Trophoblast cell (in vitro differentiated cells and primary cell): ENCODE measurements around the gene PEX10.

Experiments
- DNase-seq, 2 donors: peaks; one replicate each; pipeline ENCODE4 v3.0.0-alpha.2; 2016
- H2AFZ ChIP-seq: 2 replicates; pipeline ENCODE4 v1.6.1; 2013; ENCODE audit warnings: low read length, moderate library complexity, mild to moderate bottlenecking; ENCODE audit not compliant: insufficient read depth, poor library complexity
- H2AK5ac ChIP-seq: 2 replicates; pipeline ENCODE4 v1.6.1; 2013; ENCODE audit warnings: mild to moderate bottlenecking, low read length
- H2BK120ac ChIP-seq: 2 replicates; pipeline ENCODE4 v1.6.1; 2013; ENCODE audit warnings: low read length, mild to moderate bottlenecking, moderate library complexity; ENCODE audit not compliant: insufficient read depth, poor library complexity
- H2BK12ac ChIP-seq: 2 replicates; pipeline ENCODE4 v1.6.1; 2013; ENCODE audit warnings: mild to moderate bottlenecking, low read length, moderate library complexity
- H2BK5ac ChIP-seq: 2 replicates; pipeline ENCODE4 v1.6.1; 2013; ENCODE audit warnings: low read length, low read depth, moderate library complexity, mild to moderate bottlenecking; ENCODE audit not compliant: poor library complexity
- H3K14ac ChIP-seq: 2 replicates; pipeline ENCODE4 v1.6.1; 2013; ENCODE audit warnings: mild to moderate bottlenecking, low read length
- H3K18ac ChIP-seq: 2 replicates; pipeline ENCODE4 v1.6.1; 2013; ENCODE audit warnings: mild to moderate bottlenecking, low read length
- H3K23ac ChIP-seq: 2 replicates; pipeline ENCODE4 v1.6.1; 2013; ENCODE audit warnings: low read length
- H3K27ac ChIP-seq: 2 replicates; pipeline ENCODE4 v1.5.1; 2013; ENCODE audit warnings: low read depth, mild to moderate bottlenecking, inconsistent platforms, low read length, moderate library complexity
- H3K27me3 ChIP-seq: 2 replicates; pipeline ENCODE4 v1.6.1; 2013; ENCODE audit warnings: inconsistent platforms, mild to moderate bottlenecking, low read length, moderate library complexity; ENCODE audit not compliant: insufficient read depth
- H3K36me3 ChIP-seq, 2 experiments: 1 replicate in 1 of 2; 2 replicates in 1 of 2; pipeline ENCODE4 v1.6.1; 2013; ENCODE audit warnings: low read length in 2 of 2, mild to moderate bottlenecking in 2 of 2, moderate library complexity in 1 of 2; ENCODE audit not compliant: insufficient read depth in 2 of 2, control insufficient read depth in 1 of 2
- H3K4ac ChIP-seq: 2 replicates; pipeline ENCODE4 v1.6.1; 2013; ENCODE audit warnings: low read depth, mild to moderate bottlenecking, low read length, moderate library complexity
- H3K4me1 ChIP-seq, 2 experiments: 1 replicate in 1 of 2; 2 replicates in 1 of 2; pipeline ENCODE4 v1.6.1; 2013; ENCODE audit warnings: low read length in 2 of 2, mild to moderate bottlenecking in 2 of 2, moderate library complexity in 1 of 2; ENCODE audit not compliant: insufficient read depth in 2 of 2, control insufficient read depth in 1 of 2
- H3K4me2 ChIP-seq: 2 replicates; pipeline ENCODE4 v1.6.1; 2013; ENCODE audit warnings: inconsistent platforms, mild to moderate bottlenecking, low read length, moderate library complexity
- H3K4me3 ChIP-seq: 2 replicates; pipeline ENCODE4 v1.5.1; 2013; ENCODE audit warnings: mild to moderate bottlenecking, low read depth, low read length, inconsistent platforms
- H3K79me1 ChIP-seq: one replicate; pipeline ENCODE4 v1.6.1; 2013; ENCODE audit warnings: low read length
- H3K79me2 ChIP-seq: 2 replicates; pipeline ENCODE4 v1.6.1; 2013; ENCODE audit warnings: low read length, mild to moderate bottlenecking; ENCODE audit not compliant: control insufficient read depth, insufficient read depth, poor library complexity
- H3K9ac ChIP-seq: 2 replicates; pipeline ENCODE4 v1.6.1; 2013; ENCODE audit warnings: mild to moderate bottlenecking, low read length
- H3K9me3 ChIP-seq: 2 replicates; pipeline ENCODE4 v1.6.1; 2013; ENCODE audit warnings: low read depth, mild to moderate bottlenecking, control low read depth, inconsistent platforms, low read length; ENCODE audit not compliant: insufficient read depth
- H4K12ac ChIP-seq: 2 replicates; pipeline ENCODE4 v1.6.1; 2013; ENCODE audit warnings: low read depth, mild to moderate bottlenecking, low read length, moderate library complexity
- H4K8ac ChIP-seq: 2 replicates; pipeline ENCODE4 v1.6.1; 2013; ENCODE audit warnings: low read depth, mild to moderate bottlenecking, low read length, moderate library complexity
- H4K91ac ChIP-seq: one replicate; pipeline ENCODE4 v1.6.1; 2013; ENCODE audit warnings: low read depth, mild to moderate bottlenecking, low read length, moderate library complexity
- WGBS: extraction: QIAGEN DNeasy Blood & Tissue Kit; methylation state at CpG from one replicate; pipeline ENCODE4 v1.1.7; 2013; ENCODE audit warnings: missing lambda C conversion rate; ENCODE audit not compliant: insufficient read length, insufficient coverage; ENCODE audit errors: extremely low coverage; 5-methylcytosine and 5-hydroxymethylcytosine counted together

PEX10 gene

GRCh38 chr1:2384941-2385481 lies 27.4 kb downstream of the PEX10 start:
- no peaks in the 10 kb centered on the region for H3K79me1 ChIP-seq
- H4K91ac ChIP-seq, result no peak overlapping the region
- H3K79me2 ChIP-seq, result no peaks in the 10 kb centered on the region
- no peak overlapping the region for H3K27ac ChIP-seq
- no peak overlapping the region for H4K8ac ChIP-seq
- no peak overlapping the region for H3K4me3 ChIP-seq
- no peak overlapping the region for H2BK12ac ChIP-seq
- H3K14ac ChIP-seq, result no peak overlapping the region
- H2BK5ac ChIP-seq, result no peak overlapping the region
- H3K36me3 ChIP-seq, result peaks cover 4 to 10% of the 10 kb centered on the region in 2 experiments
- no peaks in the 10 kb centered on the region for H3K4me1 ChIP-seq
- no peak overlapping the region for H2AFZ ChIP-seq
- DNase-seq, result no peak
- no peak overlapping the region for H4K12ac ChIP-seq
- H2BK120ac ChIP-seq, result no peak overlapping the region
- no peaks in the 10 kb centered on the region for H3K27me3 ChIP-seq
- H3K9me3 ChIP-seq, result no peaks in the 10 kb centered on the region
- WGBS, result no CpG with 5 or more reads among the region's 41 CpGs
- H3K9ac ChIP-seq, result no peak overlapping the region
- H3K4me2 ChIP-seq, result no peak overlapping the region
- no peak overlapping the region for H3K4ac ChIP-seq
- H2AK5ac ChIP-seq, result no peak overlapping the region
- H3K18ac ChIP-seq, result no peak overlapping the region
- no peak overlapping the region for H3K23ac ChIP-seq

GRCh38 chr1:2384130-2384860 lies 28.1 kb downstream of the PEX10 start:
- Histone ChIP-seq H3K27ac (no peak overlapping the region), H2BK12ac (no peak overlapping the region), H3K36me3 (peaks cover 4 to 10% of the 10 kb centered on the region in 2 experiments), H2BK5ac (no peak overlapping the region), H3K79me1 (no peaks in the 10 kb centered on the region), H4K12ac (no peak overlapping the region), H3K9me3 (no peaks in the 10 kb centered on the region), H3K18ac (no peak overlapping the region), H2AK5ac (no peak overlapping the region), H3K4me1 (no peaks in the 10 kb centered on the region), H3K23ac (no peak overlapping the region), H3K4me3 (no peak overlapping the region), H2BK120ac (no peak overlapping the region), H3K14ac (no peak overlapping the region), H3K9ac (no peak overlapping the region), H3K4me2 (no peak overlapping the region), H3K4ac (no peak overlapping the region), H2AFZ (no peak overlapping the region), H3K27me3 (no peaks in the 10 kb centered on the region), H4K8ac (no peak overlapping the region), H3K79me2 (no peaks in the 10 kb centered on the region), H4K91ac (no peak overlapping the region)
- WGBS, result no CpG with 5 or more reads among the region's 21 CpGs
- DNase-seq, result no peak

GRCh38 chr1:2383576-2383975 lies 28.8 kb downstream of the PEX10 start:
- Histone ChIP-seq H2AK5ac (no peak overlapping the region), H3K4ac (no peak overlapping the region), H3K9me3 (no peaks in the 10 kb centered on the region), H3K36me3 (peaks cover 4 to 10% of the 10 kb centered on the region in 2 experiments), H2BK12ac (no peak overlapping the region), H3K4me1 (no peaks in the 10 kb centered on the region), H3K18ac (no peak overlapping the region), H3K9ac (no peak overlapping the region), H4K91ac (no peak overlapping the region), H3K4me3 (no peak overlapping the region), H2BK5ac (no peak overlapping the region), H3K79me2 (no peaks in the 10 kb centered on the region), H3K14ac (no peak overlapping the region), H2AFZ (no peak overlapping the region), H3K79me1 (no peaks in the 10 kb centered on the region), H3K4me2 (no peak overlapping the region), H3K27me3 (no peaks in the 10 kb centered on the region), H3K27ac (no peak overlapping the region), H4K12ac (no peak overlapping the region), H2BK120ac (no peak overlapping the region), H3K23ac (no peak overlapping the region), H4K8ac (no peak overlapping the region)
- no CpG with 5 or more reads among the region's 14 CpGs for WGBS
- DNase-seq, result no peak

- Histone ChIP-seq H3K4me3 (no peak overlapping the region), H4K91ac (no peak overlapping the region), H3K23ac (no peak overlapping the region), H2BK5ac (no peak overlapping the region), H4K8ac (no peak overlapping the region), H2AK5ac (no peak overlapping the region), H3K14ac (no peak overlapping the region), H3K79me1 (no peaks in the 10 kb centered on the region), H3K4ac (no peak overlapping the region), H3K4me1 (no peaks in the 10 kb centered on the region), H2BK120ac (no peak overlapping the region), H3K18ac (no peak overlapping the region), H2BK12ac (no peak overlapping the region), H3K27me3 (no peaks in the 10 kb centered on the region), H4K12ac (no peak overlapping the region), H3K79me2 (no peaks in the 10 kb centered on the region), H3K36me3 (peaks cover 4 to 6% of the 10 kb centered on the region in 2 experiments), H3K9ac (no peak overlapping the region), H3K27ac (no peak overlapping the region), H2AFZ (no peak overlapping the region), H3K4me2 (no peak overlapping the region), H3K9me3 (no peaks in the 10 kb centered on the region)
- peak; percentile 48 to 71 for DNase-seq
- no CpG with 5 or more reads among the region's 13 CpGs for WGBS
Observed at GRCh38 chr1:2382621-2383361, 29.6 kb downstream of the PEX10 start.
